Naive thymus-derived CD8-positive, alpha-beta T cell (primary cell): Measurements from ENCODE around the gene HNRNPDL. TPM values are rescaled to one million over a fixed set of nuclear protein-coding genes. Genes with fewer than 3 reads are reported as not detected.
A peak's percentile ranks its signal among the peaks of the same experiment; 100 is the strongest.
"Not testable (repeated sequence)": the region's sequence is repeated elsewhere in the genome, so short reads cannot be mapped to it uniquely, and the experiment has no call there.

Source experiments
- ATAC-seq, 2 donors: fragments of 150-1000 bp; cut with Tn5 transposase in 1 of 2; sonication (Bioruptor Pico), chemical (Tn5 transposase) in 1 of 2; 1 replicate in 1 of 2; 2 replicates in 1 of 2; pipeline ENCODE4 v1.10.0; 2021; ENCODE audit warnings: mild to moderate bottlenecking in 2 of 2, moderate library complexity in 2 of 2
- POLR2A ChIA-PET: fragments of 350-600 bp; sonication (Branson Sonifier 250); formaldehyde crosslinking; loops from one replicate; lab custom pipeline; 2021; ENCODE audit warnings: antibody characterized with exemption; lab: Charles Lee
- DNase-seq, 10 donors: peaks; one replicate each; pipeline versions ENCODE4 v3.0.0 to v3.0.0-alpha.2; 2020 to 2022
- H3K27ac Mint-ChIP-seq, 10 donors: one replicate each; pipeline ENCODE4 v1.8.0; 2020 to 2022; ENCODE audit warnings: mild to moderate bottlenecking in 10 of 10, mixed read lengths in 10 of 10, moderate library complexity in 4 of 10, inconsistent platforms in 1 of 10
- H3K27me3 Mint-ChIP-seq, 5 donors: one replicate each; pipeline ENCODE4 v1.8.0; 2021 to 2022; ENCODE audit warnings: mixed read lengths in 5 of 5
- H3K36me3 Mint-ChIP-seq, 3 donors: one replicate each; pipeline ENCODE4 v1.8.0; 2020 to 2022; ENCODE audit warnings: mixed read lengths in 3 of 3, mild to moderate bottlenecking in 2 of 3, inconsistent platforms in 1 of 3
- H3K4me1 Mint-ChIP-seq, 4 donors: one replicate each; pipeline ENCODE4 v1.8.0; 2021 to 2022; ENCODE audit warnings: mixed read lengths in 4 of 4
- H3K4me3 Mint-ChIP-seq, 10 donors: one replicate each; pipeline ENCODE4 v1.8.0; 2020 to 2022; ENCODE audit warnings: mild to moderate bottlenecking in 10 of 10, mixed read lengths in 10 of 10, moderate library complexity in 6 of 10, inconsistent platforms in 1 of 10
- H3K9me3 Mint-ChIP-seq, 9 donors: one replicate each; pipeline ENCODE4 v1.8.0; 2020 to 2022; ENCODE audit warnings: mixed read lengths in 9 of 9, mild to moderate bottlenecking in 3 of 9, inconsistent platforms in 1 of 9, moderate library complexity in 1 of 9
- polyA plus RNA-seq, 3 donors: library from polyadenylated mRNA; unstranded; fragments of 300-500 nt; fragmentation: Illumina TruSeq; gene quantifications; one replicate each; pipeline ENCODE4 v1.2.3, GENCODE V29; 2021
- total RNA-seq, 8 experiments: library from RNA in 2 of 8; stranded (reverse) in 2 of 8; gene quantifications; one replicate each; pipeline ENCODE4 v1.2.3 and lab custom pipeline; 2021 to 2026

The HNRNPDL gene
- total RNA-seq: 100 to 1,000 TPM; 476 to 486 TPM
- polyA plus RNA-seq: 100 to 1,000 TPM; 240 to 302 (median 246) TPM
- total RNA-seq (lab: John Stamatoyannopoulos, UW): 679 to 1,029 (median 738) reads per million in 6 experiments

GRCh38 chr4:82430193-82430963 is at the start of gene HNRNPDL, which contains the start of gene ENOPH1:
TSS of gene HNRNPDL (minus strand) at chr4:82430462. CDS start at chr4:82429690, 772 bp downstream.
TSS of gene ENOPH1 (plus strand) at chr4:82430590. CDS start at chr4:82430830, 240 bp downstream.
- peak; percentile 93 to 97 (median 95) for DNase-seq
- peaks cover 13 to 52% (median 25%) of the 10 kb centered on the region in 3 donors for H3K36me3 Mint-ChIP-seq
- peaks cover 0 to 2% (median 0%) of the 10 kb centered on the region in 9 donors for H3K9me3 Mint-ChIP-seq
- POLR2A ChIA-PET: interaction anchor here (0.7 to 4.9 kb wide), 31 partner anchors 10 to 1055 kb away, joined by 3 to 193 read pairs (median 5); partner anchors contain the start of genes ABRAXAS1, COPS4, COQ2 and HELQ
- H3K27me3 Mint-ChIP-seq: peaks cover 0 to 4% (median 0%) of the 10 kb centered on the region in 5 donors
- peak within 1 kb of the TSS; percentile 97 to 100 (median 99) for H3K27ac Mint-ChIP-seq
- peak within 1 kb of the TSS; percentile 98 to 100 (median 100) for H3K4me3 Mint-ChIP-seq
- H3K4me1 Mint-ChIP-seq: peaks cover 24 to 77% (median 64%) of the 10 kb centered on the region in 4 donors
- ATAC-seq: peak; percentile 71 to 73

GRCh38 chr4:82479562-82479961 is 49.3 kb upstream of the HNRNPDL start:
- H3K36me3 Mint-ChIP-seq: peaks cover 3 to 29% (median 27%) of the 10 kb centered on the region in 3 donors
- no peaks in the 10 kb centered on the region for H3K27me3 Mint-ChIP-seq
- H3K27ac Mint-ChIP-seq: no peak overlapping the region
- H3K4me3 Mint-ChIP-seq: no peak overlapping the region
- no peaks in the 10 kb centered on the region for H3K4me1 Mint-ChIP-seq
- POLR2A ChIA-PET: no interaction called here
- DNase-seq (no peak), ATAC-seq (no peak)
- H3K9me3 Mint-ChIP-seq: no peaks in the 10 kb centered on the region

DNA sequence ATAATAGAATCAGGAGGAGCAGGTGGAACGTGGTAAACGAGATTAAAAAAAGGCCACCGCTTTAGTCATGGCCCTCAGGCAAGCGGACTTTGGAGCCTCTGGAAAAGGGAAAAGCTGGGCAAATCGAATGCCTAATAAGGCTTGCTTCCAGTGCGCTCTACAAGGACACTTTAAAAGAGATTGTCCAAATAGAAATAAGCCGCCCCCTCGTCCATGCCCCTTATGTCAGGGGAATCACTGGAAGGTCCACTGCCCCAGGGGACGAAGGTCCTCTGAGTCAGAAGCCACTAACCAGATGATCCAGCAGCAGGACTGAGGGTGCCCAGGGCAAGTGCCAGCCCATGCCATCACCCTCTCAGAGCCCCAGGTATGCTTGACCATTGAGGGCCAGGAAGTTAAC is 47.2 kb upstream of the HNRNPDL start:
- H3K9me3 Mint-ChIP-seq, H3K4me3 Mint-ChIP-seq, H3K27me3 Mint-ChIP-seq, H3K4me1 Mint-ChIP-seq, ATAC-seq, DNase-seq, H3K27ac Mint-ChIP-seq, POLR2A ChIA-PET: not testable (repeated sequence)
- H3K36me3 Mint-ChIP-seq: peaks cover 0 to 24% (median 21%) of the 10 kb centered on the region in 3 donors

DNA sequence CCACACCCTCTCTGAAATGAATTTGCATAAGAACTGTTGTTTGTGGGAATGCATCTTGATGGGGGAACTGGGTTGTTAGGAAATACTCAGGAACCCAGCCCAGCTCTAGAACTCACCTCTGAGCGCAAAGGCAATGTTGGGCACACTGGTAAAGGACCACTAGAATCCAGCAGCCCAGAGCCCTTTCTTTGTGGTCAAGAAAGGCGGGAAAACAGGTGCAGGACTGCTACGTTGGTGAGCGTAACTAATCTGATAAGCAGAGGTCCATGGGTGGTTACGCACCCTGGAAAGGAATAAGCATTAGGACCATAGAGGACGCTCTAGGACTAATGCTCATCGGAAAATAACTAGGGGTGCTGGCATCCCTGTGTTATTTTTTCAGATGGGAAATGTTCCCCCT is 45.7 kb upstream of the HNRNPDL start:
- ATAC-seq, POLR2A ChIA-PET, H3K27ac Mint-ChIP-seq, H3K4me3 Mint-ChIP-seq, DNase-seq, H3K27me3 Mint-ChIP-seq, H3K4me1 Mint-ChIP-seq, H3K9me3 Mint-ChIP-seq: not testable (repeated sequence)
- peaks cover 0 to 16% (median 9%) of the 10 kb centered on the region in 3 donors for H3K36me3 Mint-ChIP-seq

DNA sequence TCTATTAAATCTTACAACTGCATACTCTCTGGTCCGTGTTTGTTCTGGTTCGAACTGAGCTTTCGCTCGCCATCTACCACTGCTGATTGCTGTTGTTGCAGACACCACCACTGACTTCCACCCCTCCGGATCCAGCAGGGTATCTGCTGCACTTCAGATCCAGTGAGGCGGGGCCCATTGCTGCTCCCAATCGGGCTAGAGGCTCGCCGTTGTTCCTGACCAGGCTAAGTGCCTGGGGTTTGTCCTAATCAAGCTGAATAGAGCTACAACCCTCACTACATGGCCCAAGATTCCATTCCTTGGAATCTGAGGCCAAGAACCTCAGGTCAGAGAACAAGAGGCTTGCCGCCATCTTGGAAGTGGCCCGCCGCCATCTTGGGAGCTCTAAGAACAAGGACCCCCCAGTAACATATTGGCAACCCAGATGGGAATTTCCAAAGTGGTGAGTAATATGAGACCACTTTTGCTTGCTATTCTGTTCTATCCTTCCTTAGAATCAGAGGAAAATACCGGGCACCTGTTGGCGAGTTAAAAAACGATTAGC is 43.4 kb upstream of the HNRNPDL start:
- Mint-ChIP-seq H3K27ac (no peak overlapping the region), H3K36me3 (peaks cover 0 to 3% (median 0%) of the 10 kb centered on the region in 3 donors), H3K27me3 (no peaks in the 10 kb centered on the region), H3K4me3 (no peak overlapping the region), H3K9me3 (no peaks in the 10 kb centered on the region), H3K4me1 (peaks cover 0 to 2% (median 0%) of the 10 kb centered on the region in 4 donors)
- POLR2A ChIA-PET: interaction anchor here (0.6 kb wide), 1 partner anchor 931 kb away, joined by 3 read pairs; no protein-coding TSS in a partner anchor
- ATAC-seq (no peak), DNase-seq (no peak)

- ATAC-seq, POLR2A ChIA-PET, H3K27me3 Mint-ChIP-seq, H3K27ac Mint-ChIP-seq, DNase-seq, H3K4me3 Mint-ChIP-seq, H3K4me1 Mint-ChIP-seq, H3K36me3 Mint-ChIP-seq, H3K9me3 Mint-ChIP-seq: not testable (repeated sequence)
Observed at GRCh38 chr4:82473080-82473479, 42.8 kb upstream of the HNRNPDL start.

GRCh38 chr4:82469791-82470345 is 39.6 kb upstream of the HNRNPDL start:
- no peak overlapping the region for H3K4me3 Mint-ChIP-seq
- DNase-seq (no peak), ATAC-seq (no peak)
- H3K36me3 Mint-ChIP-seq: peaks cover 0 to 13% (median 4%) of the 10 kb centered on the region in 3 donors
- H3K4me1 Mint-ChIP-seq: peaks cover 0 to 2% (median 0%) of the 10 kb centered on the region in 4 donors
- H3K27ac Mint-ChIP-seq: no peak overlapping the region
- no peaks in the 10 kb centered on the region for H3K27me3 Mint-ChIP-seq
- POLR2A ChIA-PET: no interaction called here
- H3K9me3 Mint-ChIP-seq: no peaks in the 10 kb centered on the region

DNA sequence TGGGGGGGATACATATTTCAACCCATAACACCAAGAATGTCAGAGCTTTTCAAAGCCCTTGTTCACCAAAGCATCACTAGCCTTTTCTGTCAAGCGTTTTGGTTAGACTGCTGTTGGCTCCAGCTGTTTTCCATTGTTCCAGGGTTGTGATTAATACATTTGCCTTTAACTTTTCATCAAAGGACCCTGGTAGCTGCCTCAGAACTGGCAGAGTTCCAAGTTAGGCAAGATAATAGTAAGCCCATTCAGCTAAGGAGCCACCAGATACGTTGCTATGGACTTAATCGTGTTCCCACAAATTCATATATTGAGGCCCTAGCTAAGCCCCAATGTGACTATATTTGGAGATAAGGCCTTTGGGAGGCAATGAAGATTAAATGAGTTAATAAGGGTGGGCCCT is 37.2 kb upstream of the HNRNPDL start:
- DNase-seq (no peak), ATAC-seq (no peak)
- H3K36me3 Mint-ChIP-seq: peaks cover 0 to 22% (median 4%) of the 10 kb centered on the region in 3 donors
- POLR2A ChIA-PET: no interaction called here
- no peak overlapping the region for H3K4me3 Mint-ChIP-seq
- peak overlapping the region in 3 of 10 donors; percentile 6 to 49 (median 43) for H3K27ac Mint-ChIP-seq
- H3K27me3 Mint-ChIP-seq: no peaks in the 10 kb centered on the region
- peaks cover 0 to 5% (median 1%) of the 10 kb centered on the region in 4 donors for H3K4me1 Mint-ChIP-seq
- no peaks in the 10 kb centered on the region for H3K9me3 Mint-ChIP-seq

GRCh38 chr4:82463221-82463620 is 33.0 kb upstream of the HNRNPDL start:
- Mint-ChIP-seq H3K4me1 (peaks cover 0 to 5% (median 0%) of the 10 kb centered on the region in 4 donors), H3K9me3 (no peaks in the 10 kb centered on the region), H3K36me3 (peaks cover 0 to 51% (median 3%) of the 10 kb centered on the region in 3 donors), H3K4me3 (no peak overlapping the region), H3K27me3 (no peaks in the 10 kb centered on the region), H3K27ac (peak overlapping the region in 5 of 10 donors; percentile 1 to 80 (median 30))
- POLR2A ChIA-PET: no interaction called here
- ATAC-seq (no peak), DNase-seq (no peak)

DNA sequence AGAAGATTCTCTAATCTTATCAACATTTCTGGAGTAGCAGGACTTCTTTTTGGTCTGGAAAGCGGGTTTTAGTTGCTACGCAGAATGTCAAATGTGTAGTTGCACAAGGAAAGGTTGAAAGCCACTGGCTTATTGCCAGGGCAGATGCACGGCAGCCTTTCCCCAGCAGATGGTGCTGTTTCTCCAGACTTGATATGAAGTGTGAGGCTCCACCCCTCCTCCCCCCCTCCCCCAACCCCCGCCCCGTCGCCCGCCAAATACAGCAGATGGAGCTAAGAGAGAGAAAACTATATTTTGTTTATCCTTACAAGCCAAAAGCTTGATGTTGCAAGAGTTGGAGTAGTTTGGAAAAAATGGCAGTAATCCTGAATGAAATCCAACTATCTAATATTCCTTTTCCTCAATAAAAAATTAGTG is 32.2 kb upstream of the HNRNPDL start:
- H3K4me1 Mint-ChIP-seq: peaks cover 0 to 5% (median 0%) of the 10 kb centered on the region in 4 donors
- peak overlapping the region in 1 of 10 donors; percentile 27 for H3K27ac Mint-ChIP-seq
- H3K27me3 Mint-ChIP-seq: no peaks in the 10 kb centered on the region
- DNase-seq (peak; percentile 69 to 91 (median 81)), ATAC-seq (peak; percentile 82 to 96)
- no peak overlapping the region for H3K4me3 Mint-ChIP-seq
- POLR2A ChIA-PET: no interaction called here
- no peaks in the 10 kb centered on the region for H3K9me3 Mint-ChIP-seq
- H3K36me3 Mint-ChIP-seq: peaks cover 0 to 56% (median 2%) of the 10 kb centered on the region in 3 donors

DNA sequence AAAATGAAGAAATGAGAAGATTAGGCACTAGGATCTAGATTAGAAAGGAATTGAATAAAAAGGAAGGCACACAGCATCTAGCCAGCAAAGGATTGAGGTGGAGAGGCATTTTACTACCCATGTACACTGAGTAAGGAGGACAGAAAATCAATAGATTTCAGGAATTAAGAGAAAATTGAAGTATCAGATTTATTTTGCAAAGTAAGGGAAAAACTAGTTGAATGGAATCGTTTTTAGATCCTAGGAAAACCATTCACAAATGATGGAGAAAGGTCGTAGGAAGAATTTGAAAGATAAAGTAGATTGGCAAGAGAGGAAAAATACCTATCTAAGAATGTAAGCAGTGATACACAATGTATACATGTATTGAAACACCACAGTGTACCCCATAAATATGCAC is 31.4 kb upstream of the HNRNPDL start:
- H3K27me3 Mint-ChIP-seq: no peaks in the 10 kb centered on the region
- H3K36me3 Mint-ChIP-seq: peaks cover 0 to 64% (median 2%) of the 10 kb centered on the region in 3 donors
- peaks cover 0 to 5% (median 0%) of the 10 kb centered on the region in 4 donors for H3K4me1 Mint-ChIP-seq
- DNase-seq (no peak), ATAC-seq (no peak)
- POLR2A ChIA-PET: no interaction called here
- H3K4me3 Mint-ChIP-seq: no peak overlapping the region
- H3K9me3 Mint-ChIP-seq: no peaks in the 10 kb centered on the region
- H3K27ac Mint-ChIP-seq: peak overlapping the region in 5 of 10 donors; percentile 0 to 21 (median 16)

DNA sequence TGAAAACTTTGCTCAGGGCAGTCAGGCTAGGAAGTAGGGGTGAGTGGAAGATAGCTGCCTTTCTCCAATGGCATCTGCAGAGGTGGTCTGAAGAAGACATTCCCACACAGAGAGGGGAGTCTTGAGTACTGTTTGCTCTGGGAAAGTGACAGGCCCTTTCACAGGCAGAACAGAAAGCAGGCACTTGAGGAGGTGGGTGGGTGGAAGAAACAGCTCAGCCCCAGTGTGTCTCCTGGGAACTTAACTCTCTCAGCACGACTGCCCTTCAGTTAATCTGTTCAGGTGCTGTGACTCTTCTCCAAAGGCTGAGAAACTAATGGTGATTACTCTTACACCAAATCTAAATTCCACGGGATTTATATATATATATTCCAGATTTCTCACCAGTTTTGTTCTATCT is 28.5 kb upstream of the HNRNPDL start:
- peaks cover 0 to 84% (median 2%) of the 10 kb centered on the region in 3 donors for H3K36me3 Mint-ChIP-seq
- DNase-seq: no peak
- peak overlapping the region in 3 of 10 donors; percentile 40 to 55 (median 49) for H3K27ac Mint-ChIP-seq
- H3K4me1 Mint-ChIP-seq: peaks cover 0 to 3% (median 0%) of the 10 kb centered on the region in 4 donors
- ATAC-seq: no peak
- H3K9me3 Mint-ChIP-seq: no peaks in the 10 kb centered on the region
- POLR2A ChIA-PET: no interaction called here
- H3K27me3 Mint-ChIP-seq: no peaks in the 10 kb centered on the region
- no peak overlapping the region for H3K4me3 Mint-ChIP-seq
